Spinal cord (tissue), 10 donors: ENCODE data around the gene CASS4. TPM values are rescaled to one million over a fixed set of nuclear protein-coding genes. Genes with fewer than 3 reads are reported as not detected.
A peak's percentile ranks its signal among the peaks of the same experiment; 100 is the strongest.
"Not testable (repeated sequence)": the region's sequence is repeated elsewhere in the genome, so short reads cannot be mapped to it uniquely, and the experiment has no call there.

Source experiments
- DNase-seq, 6 donors: peaks; one replicate each; pipeline versions ENCODE4 v3.0.0 to v3.0.0-alpha.2; 2013 to 2015; ENCODE audit warnings: low spot score in 6 of 6, low read depth in 4 of 6
- H3K27ac ChIP-seq: one replicate; pipeline ENCODE4 v1.5.1; 2013; ENCODE audit warnings: low read depth, low read length, control low read depth
- H3K27me3 ChIP-seq: one replicate; pipeline ENCODE4 v1.6.1; 2013; ENCODE audit warnings: low read length; ENCODE audit not compliant: control insufficient read depth, insufficient read depth
- H3K36me3 ChIP-seq: one replicate; pipeline ENCODE4 v1.6.1; 2013; ENCODE audit warnings: low read length; ENCODE audit not compliant: control insufficient read depth, insufficient read depth
- H3K4me1 ChIP-seq: one replicate; pipeline ENCODE4 v1.6.1; 2013; ENCODE audit warnings: low read length; ENCODE audit not compliant: control insufficient read depth, insufficient read depth
- H3K4me3 ChIP-seq: one replicate; pipeline ENCODE4 v1.5.1; 2013; ENCODE audit warnings: low read depth, low read length, control low read depth
- H3K9me3 ChIP-seq: one replicate; pipeline ENCODE4 v1.6.1; 2013; ENCODE audit warnings: low read length; ENCODE audit not compliant: control insufficient read depth, insufficient read depth
- whole genome bisulfite sequencing: methylation state at CpG from one replicate; pipeline ENCODE4 v1.1.5; 2013; ENCODE audit warnings: missing lambda C conversion rate; ENCODE audit not compliant: insufficient coverage; 5-methylcytosine and 5-hydroxymethylcytosine counted together
- polyA plus RNA-seq, 2 donors: library from polyadenylated mRNA; unstranded; fragments of 120-200 nt; gene quantifications; one replicate each; pipeline ENCODE4 v1.2.1, GENCODE V29; 2013; ENCODE audit not compliant: insufficient read length in 2 of 2
- total RNA-seq, 2 donors: library from RNA; depleted of rRNA in 1 of 2; stranded (reverse); fragments of 120-200 nt in 1 of 2; fragments of >200 nt in 1 of 2; gene quantifications; one replicate each; pipeline versions ENCODE4 v1.2.3 to v1.2.4, GENCODE V29; 2013 to 2014
- donor health status: healthy.

Gene CASS4
- total and polyA plus RNA-seq, 4 donors, result 0.74 to 1.5 (median 1.2) TPM

GRCh38 chr20:56405356-56405755, 6.7 kb upstream of the CASS4 start:
- not testable (repeated sequence) for H3K9me3 ChIP-seq, H3K4me3 ChIP-seq, H3K4me1 ChIP-seq, H3K27ac ChIP-seq, H3K27me3 ChIP-seq, DNase-seq
- WGBS, result 96% methylated on average over 12 of the region's 12 CpGs
- H3K36me3 ChIP-seq, result peaks cover 51% of the 10 kb centered on the region

GRCh38 chr20:56406910-56407309, 5.2 kb upstream of the CASS4 start:
- no peaks in the 10 kb centered on the region for H3K9me3 ChIP-seq
- WGBS, result 100% methylated on average over 1 of the region's 3 CpGs
- no peak overlapping the region for H3K4me3 ChIP-seq
- peaks cover 50% of the 10 kb centered on the region for H3K36me3 ChIP-seq
- no peak for DNase-seq
- no peaks in the 10 kb centered on the region for H3K4me1 ChIP-seq
- no peak overlapping the region for H3K27ac ChIP-seq
- no peaks in the 10 kb centered on the region for H3K27me3 ChIP-seq

- Histone ChIP-seq H3K4me3 (no peak overlapping the region), H3K27ac (no peak overlapping the region), H3K9me3 (no peaks in the 10 kb centered on the region), H3K27me3 (no peaks in the 10 kb centered on the region), H3K36me3 (peaks cover 40% of the 10 kb centered on the region), H3K4me1 (no peaks in the 10 kb centered on the region)
- WGBS, result 83% methylated on average over 4 of the region's 5 CpGs
- DNase-seq, result no peak
These were observed 2.5 kb upstream of the CASS4 start for GRCh38 chr20:56409521-56409920.

GRCh38 chr20:56409956-56410355, 2.1 kb upstream of the CASS4 start:
- Histone ChIP-seq H3K4me1 (no peaks in the 10 kb centered on the region), H3K27ac (no peak overlapping the region), H3K27me3 (no peaks in the 10 kb centered on the region), H3K4me3 (no peak overlapping the region), H3K9me3 (no peaks in the 10 kb centered on the region), H3K36me3 (peaks cover 35% of the 10 kb centered on the region)
- no peak for DNase-seq
- WGBS, result no CpG with 5 or more reads among the region's 1 CpG

GRCh38 chr20:56411287-56411686, 773 bp upstream of the CASS4 start:
- 90% methylated on average over 6 of the region's 7 CpGs for WGBS
- H3K4me1 ChIP-seq, H3K9me3 ChIP-seq, H3K27me3 ChIP-seq, H3K4me3 ChIP-seq, DNase-seq: not testable (repeated sequence)
- H3K27ac ChIP-seq, result peak overlapping the region; percentile 65
- peaks cover 30% of the 10 kb centered on the region for H3K36me3 ChIP-seq

GRCh38 chr20:56412473-56412790, 372 bp downstream of the CASS4 start:
- H3K4me1 ChIP-seq, result no peaks in the 10 kb centered on the region
- H3K9me3 ChIP-seq, result no peaks in the 10 kb centered on the region
- H3K4me3 ChIP-seq, result no peak overlapping the region
- DNase-seq, result no peak
- peak overlapping the region; percentile 65 for H3K27ac ChIP-seq
- 91% methylated on average over 7 of the region's 7 CpGs for WGBS
- H3K36me3 ChIP-seq, result peaks cover 23% of the 10 kb centered on the region
- no peaks in the 10 kb centered on the region for H3K27me3 ChIP-seq

GRCh38 chr20:56412949-56413348, 889 bp downstream of the CASS4 start:
- Histone ChIP-seq H3K27ac (no peak overlapping the region), H3K4me3 (no peak overlapping the region), H3K36me3 (peaks cover 18% of the 10 kb centered on the region), H3K9me3 (no peaks in the 10 kb centered on the region), H3K27me3 (no peaks in the 10 kb centered on the region), H3K4me1 (no peaks in the 10 kb centered on the region)
- no CpG with 5 or more reads among the region's 3 CpGs for WGBS
- DNase-seq, result no peak

- whole genome bisulfite sequencing, result 76% methylated on average over 8 of the region's 12 CpGs
- Histone ChIP-seq H3K4me3 (no peak overlapping the region), H3K4me1 (no peaks in the 10 kb centered on the region), H3K9me3 (no peaks in the 10 kb centered on the region), H3K36me3 (peaks cover 9% of the 10 kb centered on the region), H3K27ac (no peak overlapping the region), H3K27me3 (no peaks in the 10 kb centered on the region)
- DNase-seq, result no peak
These were observed 3.0 kb downstream of the CASS4 start for GRCh38 chr20:56414842-56415765.

GRCh38 chr20:56417402-56417801, 5.3 kb downstream of the CASS4 start:
- Histone ChIP-seq H3K27ac (no peak overlapping the region), H3K36me3 (peaks cover 9% of the 10 kb centered on the region), H3K4me1 (peaks cover 2% of the 10 kb centered on the region), H3K4me3 (no peak overlapping the region), H3K27me3 (no peaks in the 10 kb centered on the region), H3K9me3 (no peaks in the 10 kb centered on the region)
- DNase-seq, result no peak
- WGBS, result 94% methylated on average over 6 of the region's 7 CpGs

- Histone ChIP-seq H3K4me1 (peaks cover 2% of the 10 kb centered on the region), H3K27ac (no peak overlapping the region), H3K36me3 (peaks cover 5% of the 10 kb centered on the region), H3K9me3 (no peaks in the 10 kb centered on the region), H3K27me3 (no peaks in the 10 kb centered on the region), H3K4me3 (no peak overlapping the region)
- no peak for DNase-seq
- WGBS, result 100% methylated on average over 2 of the region's 4 CpGs
These were observed 5.9 kb downstream of the CASS4 start for GRCh38 chr20:56417911-56418310.
